Colonic mucosa (tissue), 4 donors: ENCODE data around the gene WNT4. TPM values are rescaled to one million over a fixed set of nuclear protein-coding genes. Genes with fewer than 3 reads are reported as not detected.

Experiments
- DNase-seq: peaks from one replicate; pipeline ENCODE4 v3.0.0-alpha.2; 2020
- H3K27ac ChIP-seq: fragments of 200-600 bp; one replicate; pipeline ENCODE4 v1.8.0; 2021
- H3K27me3 ChIP-seq: fragments of 200-600 bp; one replicate; pipeline ENCODE4 v1.8.0; 2021
- H3K36me3 ChIP-seq: fragments of 200-600 bp; one replicate; pipeline ENCODE4 v1.8.0; 2021
- H3K4me1 ChIP-seq: fragments of 200-600 bp; one replicate; pipeline ENCODE4 v1.8.0; 2021; ENCODE audit warnings: mild to moderate bottlenecking
- H3K4me3 ChIP-seq: fragments of 200-600 bp; one replicate; pipeline ENCODE4 v1.8.0; 2021
- H3K9ac ChIP-seq, 2 donors: one replicate each; pipeline ENCODE4 v1.7.0; 2013; ENCODE audit warnings: control low read depth in 2 of 2, low read depth in 2 of 2, low read length in 2 of 2
- H3K9me3 ChIP-seq: fragments of 200-600 bp; one replicate; pipeline ENCODE4 v1.8.0; 2021
- CTCF ChIP-seq: fragments of 200-600 bp; IDR thresholded peaks from one replicate; pipeline ENCODE4 v1.8.0; 2022; ENCODE audit warnings: antibody characterized with exemption, mild to moderate bottlenecking
- intact Hi-C: fragments of 100-400 bp; cut with DNase I; formaldehyde crosslinking; loops from one replicate; pipeline ENCODE4 v1.14.1; 2022
- total RNA-seq, 2 donors: library from RNA; stranded (reverse); fragmentation: NEBNext Ultra II Directional in 1 of 2; extraction: Animal tissue kit (Norgen Biotek cat#: 25700) in 1 of 2; gene quantifications; one replicate each; pipeline ENCODE4 v1.2.1, GENCODE V29; 2021
- donor health status: healthy.
- donor health status: DM: no; HTN: no; CAD: no.
- donor health status: DM: no; HTN: no; CAD: no.

WNT4 gene
- total RNA-seq, 2 donors from 2014 or later: 2.5 to 2.7 TPM

DNA sequence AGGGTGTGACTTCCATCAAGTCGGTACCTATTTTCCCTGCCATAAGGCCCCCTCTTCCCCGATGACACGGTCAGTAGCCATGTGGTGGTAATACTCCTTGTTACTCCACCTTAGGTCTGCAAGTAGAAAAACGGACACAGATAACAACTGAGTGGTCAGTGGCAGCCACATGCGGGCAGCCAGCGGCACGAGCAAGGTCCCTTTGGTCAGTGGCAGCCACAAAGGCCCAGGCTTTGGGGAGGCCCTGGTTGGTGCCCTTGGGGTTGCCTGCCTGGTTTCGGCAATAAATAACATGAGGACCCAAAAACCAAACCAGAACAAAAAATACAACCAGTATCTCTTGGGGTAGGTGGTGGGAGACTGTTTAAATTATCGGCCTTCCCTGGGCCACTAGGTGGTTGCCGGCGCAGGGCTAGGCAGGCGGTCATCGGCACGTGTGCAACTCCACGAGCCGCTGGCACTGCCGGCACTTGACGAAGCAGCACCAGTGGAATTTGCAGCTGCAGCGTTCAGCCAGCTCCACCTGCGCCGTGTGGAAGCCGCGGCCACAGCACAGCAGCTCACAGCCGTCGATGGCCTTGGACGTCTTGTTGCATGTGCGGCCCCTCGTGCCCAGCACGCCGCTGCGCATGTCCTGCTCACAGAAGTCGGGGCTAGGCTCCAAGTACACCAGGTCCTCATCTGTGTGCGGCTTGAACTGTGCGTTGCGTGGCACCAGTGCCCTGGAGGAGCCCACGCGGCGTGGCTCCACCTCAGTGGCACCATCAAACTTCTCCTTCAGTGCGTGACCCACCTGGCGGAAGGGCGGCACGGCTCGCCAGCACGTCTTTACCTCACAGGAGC is 23.1 kb downstream of the WNT4 start:
- Histone ChIP-seq H3K27me3 (no peaks in the 10 kb centered on the region), H3K36me3 (no peaks in the 10 kb centered on the region), H3K4me3 (no peak overlapping the region), H3K9ac (no peak overlapping the region), H3K27ac (no peak overlapping the region), H3K9me3 (no peaks in the 10 kb centered on the region), H3K4me1 (no peaks in the 10 kb centered on the region)
- DNase-seq: no peak
- no peak for TF ChIP-seq CTCF
- intact Hi-C loops: no loop called here

- no peak for TF ChIP-seq CTCF
- H3K9me3 ChIP-seq: no peaks in the 10 kb centered on the region
- no peaks in the 10 kb centered on the region for H3K36me3 ChIP-seq
- no peaks in the 10 kb centered on the region for H3K4me1 ChIP-seq
- no peak overlapping the region for H3K9ac ChIP-seq
- H3K27me3 ChIP-seq: no peaks in the 10 kb centered on the region
- no peak overlapping the region for H3K4me3 ChIP-seq
- intact Hi-C loops: no loop called here
- DNase-seq: no peak
- H3K27ac ChIP-seq: no peak overlapping the region
Measured at GRCh38 chr1:22118291-22118992, 24.5 kb downstream of the WNT4 start.

DNA sequence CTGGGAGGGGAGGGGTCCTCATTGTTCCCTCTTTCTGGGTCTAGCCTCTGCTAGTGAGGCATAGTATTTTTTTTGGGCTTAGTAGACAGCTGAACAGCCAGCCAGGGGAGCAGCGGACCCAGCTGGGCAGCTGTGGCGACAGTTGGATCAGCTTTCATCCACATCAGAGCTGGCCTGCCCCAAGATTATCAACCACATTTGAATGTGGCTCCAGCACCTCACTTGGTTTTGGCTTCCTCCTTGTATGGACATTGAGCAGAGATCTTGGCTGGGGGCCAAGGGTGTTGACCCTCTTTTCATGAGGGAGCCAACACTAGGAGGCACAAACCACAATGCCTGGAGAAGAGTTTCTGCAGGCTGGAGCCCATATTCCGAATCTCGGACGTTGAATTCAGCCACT is 25.0 kb downstream of the WNT4 start:
- no peak overlapping the region for H3K4me3 ChIP-seq
- intact Hi-C loops: no loop called here
- no peak overlapping the region for H3K9ac ChIP-seq
- no peak for DNase-seq
- no peak overlapping the region for H3K27ac ChIP-seq
- H3K27me3 ChIP-seq: no peaks in the 10 kb centered on the region
- H3K9me3 ChIP-seq: no peaks in the 10 kb centered on the region
- H3K36me3 ChIP-seq: no peaks in the 10 kb centered on the region
- no peaks in the 10 kb centered on the region for H3K4me1 ChIP-seq
- no peak for TF ChIP-seq CTCF

DNA sequence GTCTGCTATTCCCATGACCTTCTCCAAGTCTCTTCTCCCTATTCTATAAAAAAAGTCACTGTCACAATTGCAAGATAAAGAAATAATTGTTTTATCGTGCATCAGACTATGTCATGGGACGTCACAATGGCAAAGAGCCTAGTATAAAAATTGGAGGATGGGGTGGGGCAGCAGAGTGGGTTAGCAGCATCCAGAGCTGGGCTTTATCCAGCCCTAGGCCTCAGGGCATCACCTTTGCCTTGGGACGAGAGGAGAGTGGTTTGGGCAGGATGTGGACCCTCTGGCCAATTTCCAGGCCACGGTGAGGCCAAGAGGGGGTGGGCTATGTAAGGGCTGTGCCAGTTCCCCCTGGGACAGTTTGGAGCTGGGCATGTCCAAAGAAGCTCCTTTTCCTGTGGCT is 25.7 kb downstream of the WNT4 start:
- Histone ChIP-seq H3K27ac (no peak overlapping the region), H3K36me3 (no peaks in the 10 kb centered on the region), H3K4me1 (no peaks in the 10 kb centered on the region), H3K27me3 (no peaks in the 10 kb centered on the region), H3K9me3 (no peaks in the 10 kb centered on the region), H3K4me3 (no peak overlapping the region), H3K9ac (no peak overlapping the region)
- TF ChIP-seq CTCF: no peak
- no peak for DNase-seq
- intact Hi-C loops: no loop called here

- H3K4me3 ChIP-seq: no peak overlapping the region
- no peaks in the 10 kb centered on the region for H3K4me1 ChIP-seq
- H3K9me3 ChIP-seq: no peaks in the 10 kb centered on the region
- no peak for TF ChIP-seq CTCF
- H3K9ac ChIP-seq: no peak overlapping the region
- no peaks in the 10 kb centered on the region for H3K36me3 ChIP-seq
- DNase-seq: no peak
- H3K27ac ChIP-seq: no peak overlapping the region
- intact Hi-C loops: no loop called here
- no peaks in the 10 kb centered on the region for H3K27me3 ChIP-seq
Measured at GRCh38 chr1:22115286-22115685, 27.6 kb downstream of the WNT4 start.
